SKM-1 (cell line): Measurements from ENCODE around the gene MORF4L2.

Experiments
- DNase-seq: peaks from one replicate; lab custom pipeline; 2025; ENCODE audit not compliant: unreplicated experiment; lab: John Stamatoyannopoulos, UW

MORF4L2 gene, protein sequence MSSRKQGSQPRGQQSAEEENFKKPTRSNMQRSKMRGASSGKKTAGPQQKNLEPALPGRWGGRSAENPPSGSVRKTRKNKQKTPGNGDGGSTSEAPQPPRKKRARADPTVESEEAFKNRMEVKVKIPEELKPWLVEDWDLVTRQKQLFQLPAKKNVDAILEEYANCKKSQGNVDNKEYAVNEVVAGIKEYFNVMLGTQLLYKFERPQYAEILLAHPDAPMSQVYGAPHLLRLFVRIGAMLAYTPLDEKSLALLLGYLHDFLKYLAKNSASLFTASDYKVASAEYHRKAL

GRCh38 chrX:103686199-103687072, at the start of gene MORF4L2:
TSS of gene MORF4L2 (minus strand) at chrX:103686699. CDS start at chrX:103677027, 9,672 bp downstream.
- peak; percentile 95 for DNase-seq

DNA sequence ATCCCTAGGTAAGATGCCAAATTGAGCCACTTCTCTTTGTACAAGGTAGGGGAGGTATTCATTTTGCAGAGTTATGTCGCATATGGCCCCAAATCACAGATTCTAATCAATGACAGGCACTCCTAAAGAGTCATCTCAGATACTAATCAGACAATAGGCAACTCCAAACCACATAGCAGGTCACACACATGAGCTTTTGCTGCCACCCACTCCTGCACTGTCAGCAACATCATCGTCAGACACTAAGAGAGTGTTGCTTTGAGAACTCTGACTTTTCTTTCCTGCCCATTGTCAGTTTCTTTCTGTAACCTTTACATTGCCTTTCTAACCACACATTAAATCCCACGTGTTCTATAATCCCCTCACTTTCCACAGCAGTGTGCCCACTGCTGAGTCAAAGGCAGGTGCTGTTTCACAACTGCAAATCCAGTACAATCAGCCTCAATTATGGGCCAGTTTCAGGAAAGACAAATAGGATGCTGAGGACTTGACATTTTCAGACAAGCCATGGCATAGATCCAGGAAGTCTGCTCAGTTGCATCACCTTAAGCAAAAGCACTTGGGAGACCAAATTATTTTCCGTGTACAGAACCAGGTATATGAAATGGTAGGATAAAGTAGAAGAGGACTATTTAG, 47.7 kb upstream of the MORF4L2 start:
- no peak for DNase-seq

DNA sequence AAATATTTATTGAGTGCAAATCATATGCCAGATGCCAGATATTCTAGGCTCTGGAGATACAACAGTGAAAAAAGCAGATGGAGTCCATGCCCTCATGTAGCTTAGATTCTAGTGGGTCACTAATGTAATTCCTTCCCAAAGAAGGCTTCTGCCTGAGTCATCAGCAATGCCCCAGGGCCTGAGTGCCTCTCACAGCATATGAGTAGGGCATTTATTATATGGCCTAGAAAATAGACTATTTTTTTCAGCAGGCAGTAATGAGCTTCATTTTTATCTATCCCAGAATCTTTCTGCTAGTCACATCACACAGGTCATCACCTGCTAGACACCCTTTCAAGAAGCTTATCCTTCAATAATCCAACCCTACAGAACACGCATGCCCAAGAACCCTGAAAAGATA, 46.5 kb upstream of the MORF4L2 start:
- no peak for DNase-seq

GRCh38 chrX:103730796-103731493, 44.4 kb upstream of the MORF4L2 start:
- no peak for DNase-seq

DNA sequence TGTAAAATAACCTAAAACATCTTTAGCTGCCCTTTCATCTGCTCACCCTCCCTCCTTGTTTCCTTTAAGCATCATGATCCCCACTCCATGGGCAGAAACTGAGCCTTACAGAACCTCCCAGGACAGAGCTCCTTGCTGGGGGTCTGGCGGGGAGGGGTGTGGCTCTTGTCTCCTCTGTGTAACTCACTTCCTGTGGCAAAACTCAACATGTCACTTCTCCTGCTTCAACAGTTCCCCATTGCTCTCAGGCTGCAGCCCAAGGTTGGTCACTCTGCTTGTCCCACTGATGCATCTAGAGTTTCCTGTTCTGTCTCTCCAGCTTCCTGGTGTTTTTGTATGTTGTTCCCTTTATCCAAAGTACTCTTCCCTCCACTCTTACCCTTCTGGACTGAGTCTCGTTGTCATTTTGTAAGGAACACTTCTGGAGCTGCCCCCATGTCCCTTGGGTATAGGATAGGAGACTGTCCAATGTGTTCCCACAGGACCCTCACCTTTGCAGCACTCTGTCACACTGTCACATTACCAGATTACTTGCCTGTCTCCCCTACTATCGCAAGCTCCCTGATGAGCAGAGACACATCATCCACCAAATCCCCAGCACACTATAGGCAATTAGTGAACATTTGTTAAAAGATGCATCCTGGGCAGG, 43.8 kb upstream of the MORF4L2 start:
- peak; percentile 1 for DNase-seq

GRCh38 chrX:103729015-103729414, 42.5 kb upstream of the MORF4L2 start:
- DNase-seq, result no peak

DNA sequence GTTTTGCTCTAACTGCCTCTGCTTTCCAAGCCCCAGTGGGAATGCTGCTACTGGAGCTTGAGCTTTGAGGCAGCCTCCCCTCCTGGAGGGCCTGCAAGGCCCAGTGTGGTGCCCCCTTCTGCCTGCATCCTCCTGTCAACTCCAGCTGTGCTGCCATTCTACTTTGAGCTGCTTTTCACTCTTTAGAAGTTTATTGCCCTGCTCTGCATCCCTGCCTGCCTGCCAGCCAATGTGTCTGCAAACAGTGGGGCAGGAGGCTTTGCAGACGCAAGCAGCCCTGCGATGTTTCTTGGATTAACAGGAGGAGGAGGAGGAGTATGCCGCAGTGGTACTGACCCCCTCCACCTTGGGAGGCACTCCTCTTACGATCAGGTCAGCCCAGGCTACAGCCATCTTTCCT, 40.6 kb upstream of the MORF4L2 start:
- DNase-seq, result no peak

DNA sequence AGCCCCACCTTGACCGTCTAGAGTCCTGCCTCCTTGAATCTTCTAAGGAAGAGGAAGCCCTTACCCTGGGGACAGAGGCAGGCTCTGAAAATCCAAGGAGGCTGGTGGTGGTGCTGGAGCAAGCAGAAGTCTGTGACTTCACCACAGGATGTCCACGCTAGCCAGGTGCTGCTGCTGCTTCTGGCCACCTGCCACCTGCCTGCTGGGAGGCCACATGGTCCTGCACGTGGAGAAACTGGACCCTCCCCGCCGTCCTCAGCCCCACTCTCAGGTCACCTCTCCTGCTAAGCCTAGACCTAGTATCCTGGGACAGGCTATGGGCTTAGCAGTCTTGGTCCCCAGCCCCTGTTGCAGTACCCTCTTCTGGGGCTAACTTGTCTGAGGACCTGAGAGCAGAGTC, 40.0 kb upstream of the MORF4L2 start:
- DNase-seq, result no peak

DNA sequence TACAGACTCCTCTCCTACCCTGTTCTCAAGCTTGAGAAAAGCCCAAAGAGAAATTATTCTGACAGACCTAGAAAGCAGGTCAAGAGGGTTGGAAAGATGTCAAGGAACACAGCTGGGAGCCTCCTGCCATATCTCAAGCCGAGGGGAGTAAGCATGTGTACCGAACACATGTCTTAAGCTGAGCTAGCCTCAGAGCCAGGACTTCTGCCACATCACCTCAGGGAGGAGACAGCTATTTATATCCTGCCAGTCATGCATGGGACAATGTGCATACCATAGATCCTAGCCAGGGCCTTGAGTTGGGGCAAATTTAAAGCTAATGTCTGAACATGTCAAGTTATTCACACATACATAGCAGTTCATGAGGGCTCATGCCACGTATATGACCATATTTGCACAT, 36.0 kb upstream of the MORF4L2 start:
- no peak for DNase-seq

- no peak for DNase-seq
These were observed 31.6 kb upstream of the MORF4L2 start for GRCh38 chrX:103718120-103718519.

DNA sequence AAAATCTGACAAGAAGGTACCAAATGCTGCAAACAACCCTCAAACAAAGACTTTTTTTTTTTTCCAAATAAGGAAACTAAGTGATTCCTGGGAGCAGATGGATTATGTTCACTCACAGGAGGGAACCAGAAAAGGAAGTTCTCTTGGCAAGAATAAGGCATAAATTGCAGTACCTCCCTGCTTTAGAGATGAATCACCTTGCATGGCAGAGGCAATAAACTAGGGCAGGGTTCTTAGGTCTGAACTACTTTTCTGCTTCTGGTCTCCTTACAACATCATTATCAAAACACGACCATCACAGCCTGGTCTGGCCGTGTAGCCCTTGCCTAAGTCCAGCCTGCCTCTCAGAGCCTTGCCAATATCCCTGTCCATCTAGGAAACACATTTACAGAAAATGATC, 30.5 kb upstream of the MORF4L2 start:
- DNase-seq, result no peak

DNA sequence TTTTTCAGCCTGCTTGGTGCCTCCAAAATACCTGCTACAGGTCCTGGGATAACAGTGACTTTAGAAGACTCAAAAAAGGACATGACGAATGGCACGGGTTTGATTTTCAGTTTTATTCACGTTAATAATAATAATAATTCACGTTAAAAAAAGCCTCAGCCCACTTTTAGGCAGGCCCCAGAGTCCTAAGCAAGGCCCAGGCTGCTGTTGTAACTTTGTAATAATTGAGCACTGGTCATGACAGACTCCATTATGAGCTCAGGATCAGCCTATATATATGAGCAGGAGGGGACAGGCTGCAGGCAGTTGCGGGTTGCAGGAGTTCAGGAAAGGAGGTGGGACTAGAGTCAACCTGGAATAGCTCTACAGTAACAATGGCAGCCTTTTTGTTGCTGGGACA, 24.1 kb upstream of the MORF4L2 start, which contains the start of gene TMEM31:
Gene TMEM31 (plus strand): TSS at position 301 of the 400 bp plus-strand sequence. CDS start 1,350 bp downstream, outside the sequence.
- no peak for DNase-seq

GRCh38 chrX:103704863-103705262, 18.4 kb upstream of the MORF4L2 start:
- no peak for DNase-seq

DNA sequence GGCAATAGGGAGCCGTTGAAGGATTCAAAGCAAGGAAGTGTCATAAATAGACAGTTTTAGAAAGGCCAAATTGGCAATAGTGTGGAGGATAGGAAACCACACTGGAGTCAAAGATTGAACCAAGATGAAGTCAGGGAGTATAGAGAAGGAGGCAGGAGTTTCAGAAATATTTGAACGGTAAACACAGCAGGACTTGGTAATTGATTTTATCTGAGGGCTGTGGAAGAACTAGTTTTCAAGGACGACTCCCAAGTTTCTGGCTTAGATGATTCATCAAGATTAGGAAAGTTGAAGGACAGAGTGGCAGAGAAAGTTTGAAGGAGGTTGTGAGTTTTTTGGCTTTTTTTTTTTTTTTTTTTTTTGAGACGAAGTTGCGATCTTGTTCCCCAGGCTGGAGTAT, 12.7 kb upstream of the MORF4L2 start:
- DNase-seq, result no peak

DNA sequence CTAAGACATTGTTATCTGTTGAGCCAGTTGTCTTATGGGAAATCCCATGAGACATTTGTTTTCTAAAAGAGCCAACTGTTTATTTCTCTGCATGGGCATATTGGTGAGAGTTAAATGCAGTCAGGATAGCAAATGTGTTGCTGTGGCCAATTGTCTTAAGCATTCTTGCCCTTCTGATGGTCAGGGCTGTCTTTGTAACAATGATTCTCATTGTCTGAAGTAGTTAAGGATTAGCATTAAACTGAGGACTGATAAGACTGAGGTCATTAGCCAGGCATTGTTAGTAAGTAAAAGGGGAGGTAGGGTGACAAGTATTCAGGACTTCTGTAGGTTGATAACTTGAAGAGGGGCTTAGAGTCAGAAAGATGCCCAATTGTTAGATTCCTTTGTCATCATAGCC, 11.2 kb upstream of the MORF4L2 start:
- DNase-seq, result no peak

DNA sequence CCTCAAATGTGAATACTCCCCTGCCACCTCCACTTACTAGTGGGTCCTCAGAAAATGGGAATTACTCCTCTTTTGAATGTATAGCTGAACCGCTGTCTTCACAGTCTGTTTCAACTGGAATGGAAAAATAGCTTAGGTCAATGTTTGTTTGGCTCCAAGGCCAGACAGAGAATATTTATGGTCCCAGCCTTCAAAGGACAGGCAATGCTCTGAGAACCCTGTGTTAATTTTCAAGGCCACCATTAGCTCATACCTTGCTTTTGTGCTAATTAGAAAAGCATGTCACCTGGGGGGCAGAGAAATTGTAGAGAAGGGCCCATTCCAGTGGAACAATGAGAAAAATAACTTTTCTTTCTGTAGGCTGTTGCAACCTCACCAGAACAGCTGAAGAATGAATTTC, 4.6 kb upstream of the MORF4L2 start:
- DNase-seq, result no peak

DNA sequence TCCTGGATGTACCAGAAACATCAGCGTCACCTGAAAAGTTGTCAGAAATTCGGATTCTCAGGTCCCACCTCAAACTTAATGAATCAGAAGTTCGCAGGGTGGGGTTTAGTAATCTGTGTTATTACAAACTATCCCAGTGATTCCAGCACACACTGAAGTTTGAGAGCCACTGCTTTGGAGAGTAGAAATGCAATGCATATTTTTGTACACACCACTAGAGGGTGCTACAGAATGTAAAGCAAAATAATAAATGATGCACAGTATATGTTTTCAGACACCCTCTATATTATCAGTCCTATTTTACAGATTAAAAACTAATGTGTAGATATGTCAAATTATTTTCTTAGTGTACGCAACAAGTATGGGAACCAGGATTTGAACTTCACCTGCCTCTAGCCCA, 2.4 kb upstream of the MORF4L2 start:
- DNase-seq, result no peak

- DNase-seq, result peak; percentile 26
These were observed 1.2 kb upstream of the MORF4L2 start for GRCh38 chrX:103687696-103688201.

DNA sequence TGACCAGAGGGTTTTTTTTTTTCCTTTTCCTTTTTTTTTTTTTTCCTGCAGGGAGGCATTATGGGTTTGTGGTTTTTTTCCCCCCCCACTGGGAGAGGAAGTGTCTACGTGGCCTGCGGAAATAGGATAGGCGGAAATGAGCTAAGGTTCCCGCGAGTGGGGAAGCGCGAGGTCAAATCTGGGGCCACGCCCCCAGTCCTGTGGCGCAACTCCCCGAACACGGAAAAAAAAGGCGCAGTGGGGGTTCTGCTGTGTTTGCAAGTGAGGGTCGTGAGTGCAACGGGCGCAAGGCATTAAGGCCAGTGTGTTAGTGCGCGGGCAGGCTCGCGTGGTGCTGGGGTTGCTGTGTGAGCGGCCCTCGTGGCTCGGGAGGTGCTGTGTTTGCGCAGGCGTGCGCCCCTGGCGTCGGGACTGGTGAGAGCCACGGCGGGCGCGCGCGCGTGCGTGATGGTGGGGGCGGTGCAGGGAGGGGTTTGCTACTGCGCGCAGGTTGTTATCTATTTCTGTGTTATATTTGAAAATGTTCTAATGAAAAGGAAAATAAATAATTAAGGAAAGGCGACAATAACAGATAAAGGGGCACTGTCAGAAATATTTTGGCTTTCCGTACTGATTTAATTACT, 685 bp upstream of the MORF4L2 start:
- DNase-seq, result peak; percentile 95

- no peak for DNase-seq
These were observed 1.1 kb downstream of the MORF4L2 start for GRCh38 chrX:103685396-103685795.
